ENCODE data around the gene IPO4.

The IPO4 gene

DNA sequence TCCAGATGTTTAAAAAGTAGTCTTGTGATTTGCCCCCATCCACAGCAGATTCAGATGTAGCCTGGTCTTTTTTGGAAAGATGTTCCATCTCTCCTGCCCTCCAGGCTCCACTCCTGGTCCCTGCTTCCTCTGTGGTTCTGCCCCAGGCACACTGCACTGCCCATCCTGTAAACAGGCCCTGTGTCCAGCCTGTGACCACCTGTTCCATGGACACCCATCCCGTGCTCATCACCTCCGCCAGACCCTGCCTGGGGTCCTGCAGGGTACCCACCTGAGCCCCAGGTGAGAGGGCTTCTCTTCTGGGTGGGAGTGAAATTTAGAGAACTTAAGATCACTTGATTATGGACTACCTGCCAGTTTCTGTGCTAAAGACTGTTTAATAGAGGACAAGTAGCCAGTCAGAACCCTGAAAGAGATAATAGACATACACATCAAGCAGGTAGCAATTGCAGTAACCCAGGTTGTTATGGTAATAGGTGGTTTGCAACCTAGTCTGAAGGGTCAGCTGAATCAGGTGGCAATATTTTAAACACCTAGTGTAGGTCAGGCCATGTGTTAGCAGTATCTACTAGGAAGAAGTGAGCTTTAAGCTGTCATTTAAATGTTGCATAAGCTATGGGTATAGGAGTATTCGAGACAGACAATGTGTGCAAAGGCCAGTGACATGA, 39.2 kb downstream of the IPO4 start:
- DNase-seq (ENCODE audit: low read depth in 2 of 2) = no peak

GRCh38 chr14:24147761-24148428, 40.7 kb downstream of the IPO4 start:
- no peak for DNase-seq (ENCODE audit: low read depth in 2 of 2)

GRCh38 chr14:24146978-24147760, 41.4 kb downstream of the IPO4 start, which contains the start of gene RNF31:
TSS of gene RNF31 (plus strand) at chr14:24147498. CDS start at chr14:24147699, 201 bp downstream.
- peak; percentile 90 to 93 for DNase-seq (ENCODE audit: low read depth in 2 of 2)

DNA sequence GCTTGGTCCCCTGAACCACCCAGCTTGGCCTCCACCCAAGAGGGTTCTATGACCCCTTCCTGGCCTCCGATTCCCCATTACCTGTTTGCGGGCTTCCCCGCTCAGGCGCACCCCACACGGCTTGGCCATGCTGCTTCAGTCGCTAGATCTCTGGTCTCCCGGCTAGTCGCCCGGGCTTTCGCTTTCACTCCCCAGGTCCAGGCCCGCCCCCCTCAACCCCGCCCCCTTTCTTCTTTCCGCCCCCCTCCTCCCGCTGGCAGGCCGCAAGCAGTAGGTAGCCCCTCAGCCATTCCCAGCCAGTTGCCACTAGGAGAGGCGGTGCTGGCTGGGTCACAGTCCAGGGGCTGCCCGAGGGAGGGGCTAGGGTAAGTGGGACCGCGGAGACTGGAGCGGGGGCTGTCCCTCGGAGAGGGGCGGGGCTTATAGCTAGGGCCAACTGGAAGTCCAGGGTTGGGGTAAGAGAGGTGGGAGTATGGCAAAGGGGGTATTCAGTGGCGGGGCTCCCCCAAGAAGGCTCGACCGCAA, 42.1 kb downstream of the IPO4 start, which contains the start of gene PSME2:
PSME2 (minus strand) TSS at position 158 of the 525 bp plus-strand sequence; CDS start at position 129, 29 bp downstream.
- peak; percentile 45 to 58 for DNase-seq (ENCODE audit: low read depth in 2 of 2)

DNA sequence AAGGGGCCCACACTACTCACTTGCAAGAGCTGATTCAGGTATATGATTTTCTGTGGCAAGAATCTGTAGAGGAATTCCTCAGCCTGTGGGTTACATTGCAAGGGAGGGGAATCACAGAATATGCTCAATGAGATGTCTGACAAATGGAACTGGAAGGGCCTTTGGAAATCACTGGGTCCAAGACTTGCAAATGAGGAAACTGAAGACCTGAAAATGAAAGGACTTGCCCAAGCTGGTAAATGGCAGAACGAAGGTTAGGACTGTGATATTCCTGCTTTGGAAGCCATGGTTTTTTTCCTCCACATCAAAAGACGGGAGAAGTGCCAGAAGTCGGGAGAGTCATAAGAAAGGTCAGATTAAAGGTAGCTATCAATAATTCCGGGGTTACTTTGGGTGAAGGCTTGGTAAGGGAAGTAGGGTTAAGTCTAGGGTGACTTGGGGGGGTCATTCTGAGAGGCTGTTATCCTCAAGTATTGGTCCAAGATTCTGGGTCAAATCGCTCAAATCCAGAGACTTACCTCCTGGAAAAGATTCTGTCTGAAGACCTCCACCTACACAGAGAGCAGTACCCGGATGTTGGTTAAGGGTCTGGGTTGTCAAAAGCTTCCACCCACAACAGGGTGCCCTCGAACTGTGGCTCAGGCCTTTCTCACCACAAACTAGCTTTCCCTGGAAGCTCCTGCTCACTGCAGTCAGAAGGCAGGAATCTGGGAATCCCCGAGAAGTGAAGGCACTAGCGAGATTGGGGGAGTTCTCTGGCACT, 42.7 kb downstream of the IPO4 start:
- no peak for DNase-seq (ENCODE audit: low read depth in 2 of 2)

GRCh38 chr14:24145219-24145618, 43.4 kb downstream of the IPO4 start:
- DNase-seq (ENCODE audit: low read depth in 2 of 2) = no peak

- no peak for DNase-seq (ENCODE audit: low read depth in 2 of 2)
Observed at GRCh38 chr14:24144451-24144850, 44.2 kb downstream of the IPO4 start.

- no peak for DNase-seq (ENCODE audit: low read depth in 2 of 2)
Observed at GRCh38 chr14:24143511-24143910, 45.1 kb downstream of the IPO4 start.

GRCh38 chr14:24141097-24141880, 47.3 kb downstream of the IPO4 start, which contains the start of gene EMC9:
TSS of gene EMC9 (minus strand) at chr14:24141591. CDS start at chr14:24141304, 287 bp downstream.
- peak; percentile 97 to 99 for DNase-seq (ENCODE audit: low read depth in 2 of 2)

DNA sequence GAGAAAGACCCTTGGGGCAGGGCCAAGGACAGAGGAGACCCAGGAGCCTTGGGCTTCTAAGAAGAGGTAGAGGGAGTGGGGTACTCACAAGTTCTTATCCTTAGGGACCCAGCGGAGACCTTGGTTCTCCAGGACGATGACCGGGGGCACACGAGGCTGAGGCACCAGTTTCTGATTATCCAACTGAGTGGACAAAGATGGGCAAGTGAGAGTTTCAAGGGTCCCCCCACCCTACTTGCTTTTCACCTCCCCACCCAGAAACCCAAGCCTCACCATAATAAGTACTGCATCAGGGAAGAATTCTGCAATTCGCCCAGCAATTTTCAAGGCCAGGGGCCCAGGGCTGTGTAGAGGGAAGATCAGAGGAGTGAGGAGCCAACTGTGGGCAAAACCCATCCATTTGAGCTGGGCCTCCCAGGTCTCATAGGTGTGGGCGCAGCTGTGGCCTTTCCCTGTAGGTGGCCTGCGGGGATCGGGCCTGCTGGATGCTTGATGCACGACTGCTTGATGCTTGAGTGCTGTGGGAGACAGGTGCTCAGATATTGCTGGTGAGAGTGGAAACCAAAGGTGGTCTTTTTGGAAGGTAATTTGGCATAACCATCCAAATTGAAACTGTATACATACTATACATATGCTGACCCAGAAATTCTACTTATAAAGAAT, 49.2 kb downstream of the IPO4 start:
- no peak for DNase-seq (ENCODE audit: low read depth in 2 of 2)

GRCh38 chr14:24138396-24139271, 50.0 kb downstream of the IPO4 start:
- DNase-seq (ENCODE audit: low read depth in 2 of 2) = no peak

DNA sequence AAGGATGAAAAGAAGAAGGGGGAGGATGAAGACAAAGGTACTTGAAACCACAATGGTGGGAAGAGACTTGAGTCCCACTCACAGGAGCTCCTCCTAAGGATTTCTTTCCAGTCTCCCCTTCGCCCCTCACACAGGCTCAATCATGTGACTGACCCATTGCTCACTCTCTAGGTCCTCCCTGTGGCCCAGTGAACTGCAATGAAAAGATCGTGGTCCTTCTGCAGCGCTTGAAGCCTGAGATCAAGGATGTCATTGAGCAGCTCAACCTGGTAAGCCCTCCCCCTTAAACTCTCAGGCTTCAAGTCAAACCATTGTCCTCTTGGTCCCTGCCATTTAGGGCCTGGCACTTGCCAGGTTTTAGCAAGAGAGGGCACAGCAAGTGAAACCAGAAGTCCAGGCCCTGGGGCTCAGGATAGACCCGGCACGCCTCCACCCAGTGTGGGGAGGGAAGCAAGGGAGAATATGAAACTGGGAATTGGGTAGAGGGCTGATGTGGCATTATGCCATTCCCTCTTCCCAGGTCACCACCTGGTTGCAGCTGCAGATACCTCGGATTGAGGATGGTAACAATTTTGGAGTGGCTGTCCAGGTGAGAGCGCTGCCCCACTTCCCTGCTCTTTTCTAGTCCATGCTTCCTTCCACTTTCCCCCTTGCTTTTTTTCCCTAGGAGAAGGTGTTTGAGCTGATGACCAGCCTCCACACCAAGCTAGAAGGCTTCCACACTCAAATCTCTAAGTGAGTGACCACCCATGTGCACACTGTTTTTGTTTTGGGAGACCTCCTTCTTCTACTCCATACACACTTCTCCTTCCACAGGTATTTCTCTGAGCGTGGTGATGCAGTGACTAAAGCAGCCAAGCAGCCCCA, 50.9 kb downstream of the IPO4 start:
- no peak for DNase-seq (ENCODE audit: low read depth in 2 of 2)

DNA sequence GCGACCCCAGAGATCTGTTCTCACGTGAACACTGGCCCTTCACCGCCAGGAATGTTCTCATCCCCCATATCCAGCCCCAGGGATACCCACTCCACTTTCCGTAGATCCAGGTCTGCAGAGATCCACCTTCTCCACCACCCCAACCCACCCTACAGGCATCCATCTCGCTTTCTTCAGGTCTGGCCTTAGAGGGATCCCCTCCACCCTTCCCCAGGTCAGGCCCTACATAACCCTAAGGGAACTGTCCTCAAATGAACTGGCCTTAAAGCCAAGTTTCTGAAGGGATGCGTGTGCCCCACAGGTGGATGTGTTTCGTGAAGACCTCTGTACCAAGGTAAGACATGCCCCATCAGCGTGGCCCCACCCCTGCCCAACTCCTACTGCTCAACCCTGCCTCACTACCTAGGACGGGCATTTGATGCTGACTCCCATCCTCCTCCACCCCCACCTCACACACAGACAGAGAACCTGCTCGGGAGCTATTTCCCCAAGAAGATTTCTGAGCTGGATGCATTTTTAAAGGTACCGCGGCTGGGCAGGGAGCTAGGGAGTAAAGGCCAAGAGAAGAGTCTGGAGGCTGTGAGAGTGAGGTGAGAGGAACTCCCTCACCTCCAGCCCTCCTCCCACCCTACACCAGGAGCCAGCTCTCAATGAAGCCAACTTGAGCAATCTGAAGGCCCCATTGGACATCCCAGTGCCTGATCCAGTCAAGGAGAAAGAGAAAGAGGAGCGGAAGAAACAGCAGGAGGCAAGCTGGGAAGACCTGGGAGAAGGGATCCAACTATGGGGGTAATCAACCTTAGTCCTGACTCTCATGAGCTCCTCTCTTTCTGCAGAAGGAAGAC, 51.7 kb downstream of the IPO4 start:
- DNase-seq (ENCODE audit: low read depth in 2 of 2) = no peak

GRCh38 chr14:24135834-24136683, 52.6 kb downstream of the IPO4 start, which contains the start of gene PSME1:
TSS of gene PSME1 (plus strand) at chr14:24136194. CDS start at chr14:24136263, 69 bp downstream.
- peak; percentile 89 to 94 for DNase-seq (ENCODE audit: low read depth in 2 of 2)

GRCh38 chr14:24135584-24135833, 53.1 kb downstream of the IPO4 start:
- DNase-seq (ENCODE audit: low read depth in 2 of 2) = no peak

- DNase-seq (ENCODE audit: low read depth in 2 of 2) = no peak
Observed at GRCh38 chr14:24133735-24134134, 54.9 kb downstream of the IPO4 start.

All from stimulated activated CD4-positive, alpha-beta T cell treated with anti-CD3 and anti-CD28 coated beads, Interleukin-1b, Interleukin-23, amount 100 ng/mL, for 1 hour (primary cell).